ENCODE data around the gene DPCD. TPM values are rescaled to one million over a fixed set of nuclear protein-coding genes. Genes with fewer than 3 reads are reported as not detected.

Gene DPCD
- total RNA-seq, 1 donor = 36.2 TPM

- Histone ChIP-seq H3K4me3 (ENCODE audit: insufficient read depth, low read length) (no peak overlapping the region), H4K20me1 (ENCODE audit: insufficient read depth, low read length) (no peaks in the 10 kb centered on the region), H3K27me3 (ENCODE audit: insufficient read depth, low read length) (no peaks in the 10 kb centered on the region), H3K27ac (ENCODE audit: low read depth, low read length) (no peak overlapping the region), H3K4me2 (ENCODE audit: insufficient read depth, low read length) (no peak overlapping the region), H3K9me3 (ENCODE audit: low read depth, low read length) (no peaks in the 10 kb centered on the region), H3K4me1 (ENCODE audit: insufficient read depth, low read length) (no peaks in the 10 kb centered on the region), H3K79me2 (ENCODE audit: insufficient read depth, low read length) (no peaks in the 10 kb centered on the region), H3K36me3 (ENCODE audit: insufficient read depth, low read length) (peaks cover 31% of the 10 kb centered on the region), H2AFZ (ENCODE audit: low read length) (no peak overlapping the region)
- no peak for TF ChIP-seq CTCF (IDR thresholded peaks at IDR 0.05; ENCODE audit: extremely low read depth, low read depth, low read length)
- DNase-seq (ENCODE audit: insufficient read length, low spot score, missing footprints) = no peak
Observed at GRCh38 chr10:101578803-101579515, 9.2 kb upstream of the DPCD start.

DNA sequence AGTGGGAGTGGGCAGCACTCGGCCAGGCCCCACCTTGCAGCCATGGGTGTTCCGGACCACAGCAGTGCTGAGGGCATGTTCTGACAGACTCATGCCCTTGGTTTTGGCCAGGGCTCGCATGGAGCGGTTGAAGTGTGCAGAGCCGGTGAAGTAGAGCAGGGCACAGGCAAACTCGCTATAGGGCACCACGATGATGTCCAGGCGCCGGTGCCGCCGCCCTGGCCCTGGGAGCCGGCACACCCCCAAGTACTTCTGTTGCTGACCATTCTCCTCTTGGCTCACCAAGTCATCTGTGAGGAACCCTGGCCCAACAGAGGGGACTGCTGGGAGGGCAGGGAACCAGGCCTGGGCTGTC is 8.6 kb upstream of the DPCD start:
- Histone ChIP-seq H3K4me3 (ENCODE audit: insufficient read depth, low read length) (no peak overlapping the region), H2AFZ (ENCODE audit: low read length) (no peak overlapping the region), H4K20me1 (ENCODE audit: insufficient read depth, low read length) (no peaks in the 10 kb centered on the region), H3K9me3 (ENCODE audit: low read depth, low read length) (no peaks in the 10 kb centered on the region), H3K79me2 (ENCODE audit: insufficient read depth, low read length) (no peaks in the 10 kb centered on the region), H3K4me1 (ENCODE audit: insufficient read depth, low read length) (no peaks in the 10 kb centered on the region), H3K4me2 (ENCODE audit: insufficient read depth, low read length) (no peak overlapping the region), H3K27me3 (ENCODE audit: insufficient read depth, low read length) (no peaks in the 10 kb centered on the region), H3K36me3 (ENCODE audit: insufficient read depth, low read length) (peaks cover 36% of the 10 kb centered on the region), H3K27ac (ENCODE audit: low read depth, low read length) (no peak overlapping the region)
- TF ChIP-seq CTCF (IDR thresholded peaks at IDR 0.05; ENCODE audit: extremely low read depth, low read depth, low read length) = no peak
- DNase-seq (ENCODE audit: insufficient read length, low spot score, missing footprints) = no peak

GRCh38 chr10:101580486-101581399 is 7.4 kb upstream of the DPCD start:
- H3K27ac ChIP-seq (ENCODE audit: low read depth, low read length) = no peak overlapping the region
- no peak overlapping the region for H2AFZ ChIP-seq (ENCODE audit: low read length)
- H3K4me1 ChIP-seq (ENCODE audit: insufficient read depth, low read length) = no peaks in the 10 kb centered on the region
- H4K20me1 ChIP-seq (ENCODE audit: insufficient read depth, low read length) = no peaks in the 10 kb centered on the region
- H3K4me2 ChIP-seq (ENCODE audit: insufficient read depth, low read length) = no peak overlapping the region
- no peaks in the 10 kb centered on the region for H3K27me3 ChIP-seq (ENCODE audit: insufficient read depth, low read length)
- H3K79me2 ChIP-seq (ENCODE audit: insufficient read depth, low read length) = no peaks in the 10 kb centered on the region
- no peak overlapping the region for H3K4me3 ChIP-seq (ENCODE audit: insufficient read depth, low read length)
- no peak for DNase-seq (ENCODE audit: insufficient read length, low spot score, missing footprints)
- H3K36me3 ChIP-seq (ENCODE audit: insufficient read depth, low read length) = peaks cover 41% of the 10 kb centered on the region
- no peak for TF ChIP-seq CTCF (IDR thresholded peaks at IDR 0.05; ENCODE audit: extremely low read depth, low read depth, low read length)
- H3K9me3 ChIP-seq (ENCODE audit: low read depth, low read length) = no peaks in the 10 kb centered on the region

DNA sequence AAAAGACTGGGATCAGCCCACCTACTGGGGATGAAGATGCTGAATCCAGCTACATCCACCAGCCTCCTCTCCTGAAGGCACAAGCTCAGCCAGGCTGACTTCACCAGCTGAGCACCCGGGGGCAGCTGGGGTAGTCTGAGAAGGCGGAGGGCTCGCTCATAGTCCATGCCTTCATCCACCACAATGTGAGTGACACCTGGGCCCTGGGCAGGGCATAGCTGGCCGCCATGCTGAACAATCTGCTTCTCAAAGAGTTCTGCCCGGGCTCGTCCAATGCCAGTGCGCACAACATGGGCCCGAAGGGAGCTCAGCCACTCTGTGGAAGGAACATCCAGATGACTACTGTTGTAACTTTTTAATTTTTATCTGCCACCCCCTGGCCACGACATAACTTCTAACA is 2.3 kb upstream of the DPCD start:
- no peaks in the 10 kb centered on the region for H3K27me3 ChIP-seq (ENCODE audit: insufficient read depth, low read length)
- TF ChIP-seq CTCF (IDR thresholded peaks at IDR 0.05; ENCODE audit: extremely low read depth, low read depth, low read length) = no peak
- H3K9me3 ChIP-seq (ENCODE audit: low read depth, low read length) = no peaks in the 10 kb centered on the region
- H3K36me3 ChIP-seq (ENCODE audit: insufficient read depth, low read length) = peaks cover 31% of the 10 kb centered on the region
- H3K4me1 ChIP-seq (ENCODE audit: insufficient read depth, low read length) = peaks cover 19% of the 10 kb centered on the region
- no peak overlapping the region for H2AFZ ChIP-seq (ENCODE audit: low read length)
- no peak overlapping the region for H3K27ac ChIP-seq (ENCODE audit: low read depth, low read length)
- H3K4me2 ChIP-seq (ENCODE audit: insufficient read depth, low read length) = no peak overlapping the region
- H3K4me3 ChIP-seq (ENCODE audit: insufficient read depth, low read length) = no peak overlapping the region
- no peaks in the 10 kb centered on the region for H4K20me1 ChIP-seq (ENCODE audit: insufficient read depth, low read length)
- DNase-seq (ENCODE audit: insufficient read length, low spot score, missing footprints) = no peak
- peaks cover 26% of the 10 kb centered on the region for H3K79me2 ChIP-seq (ENCODE audit: insufficient read depth, low read length)

All from osteoblast (primary cell).